ENCODE results near the gene PIWIL1.

DNA sequence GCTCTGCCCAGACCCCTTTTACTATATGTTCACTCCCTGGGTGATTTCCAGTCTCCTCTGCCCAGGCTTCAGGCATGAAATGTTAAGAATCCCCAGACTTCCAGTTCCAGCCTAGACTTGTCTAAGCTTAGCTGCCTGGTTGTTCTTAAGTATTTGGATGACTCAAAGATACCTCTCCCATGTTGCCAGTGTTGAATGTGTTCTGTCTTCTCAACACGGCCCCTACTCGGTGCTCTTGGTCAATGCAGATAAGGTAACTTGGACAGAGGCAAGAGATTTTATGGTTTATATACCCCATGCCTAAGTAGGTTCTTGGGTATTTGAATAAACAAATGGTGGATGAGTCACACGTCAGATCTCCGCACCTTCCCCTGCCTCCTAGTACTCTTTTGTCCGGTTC is 13.6 kb downstream of the PIWIL1 start:
- TF ChIP-seq, protein P1, sequence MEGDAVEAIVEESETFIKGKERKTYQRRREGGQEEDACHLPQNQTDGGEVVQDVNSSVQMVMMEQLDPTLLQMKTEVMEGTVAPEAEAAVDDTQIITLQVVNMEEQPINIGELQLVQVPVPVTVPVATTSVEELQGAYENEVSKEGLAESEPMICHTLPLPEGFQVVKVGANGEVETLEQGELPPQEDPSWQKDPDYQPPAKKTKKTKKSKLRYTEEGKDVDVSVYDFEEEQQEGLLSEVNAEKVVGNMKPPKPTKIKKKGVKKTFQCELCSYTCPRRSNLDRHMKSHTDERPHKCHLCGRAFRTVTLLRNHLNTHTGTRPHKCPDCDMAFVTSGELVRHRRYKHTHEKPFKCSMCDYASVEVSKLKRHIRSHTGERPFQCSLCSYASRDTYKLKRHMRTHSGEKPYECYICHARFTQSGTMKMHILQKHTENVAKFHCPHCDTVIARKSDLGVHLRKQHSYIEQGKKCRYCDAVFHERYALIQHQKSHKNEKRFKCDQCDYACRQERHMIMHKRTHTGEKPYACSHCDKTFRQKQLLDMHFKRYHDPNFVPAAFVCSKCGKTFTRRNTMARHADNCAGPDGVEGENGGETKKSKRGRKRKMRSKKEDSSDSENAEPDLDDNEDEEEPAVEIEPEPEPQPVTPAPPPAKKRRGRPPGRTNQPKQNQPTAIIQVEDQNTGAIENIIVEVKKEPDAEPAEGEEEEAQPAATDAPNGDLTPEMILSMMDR (IDR thresholded peaks at IDR 0.05), result no peak
- no peak for TF ChIP-seq POLR2A (IDR thresholded peaks at IDR 0.05)
